OCI-M1 (cell line): ENCODE results near the gene NAA25.
A peak's percentile ranks its signal among the peaks of the same experiment; 100 is the strongest.
"Not testable (repeated sequence)": the region's sequence is repeated elsewhere in the genome, so short reads cannot be mapped to it uniquely, and the experiment has no call there.

Source experiments
- DNase-seq: peaks from one replicate; lab custom pipeline; 2025; lab: John Stamatoyannopoulos, UW

The NAA25 gene

DNA sequence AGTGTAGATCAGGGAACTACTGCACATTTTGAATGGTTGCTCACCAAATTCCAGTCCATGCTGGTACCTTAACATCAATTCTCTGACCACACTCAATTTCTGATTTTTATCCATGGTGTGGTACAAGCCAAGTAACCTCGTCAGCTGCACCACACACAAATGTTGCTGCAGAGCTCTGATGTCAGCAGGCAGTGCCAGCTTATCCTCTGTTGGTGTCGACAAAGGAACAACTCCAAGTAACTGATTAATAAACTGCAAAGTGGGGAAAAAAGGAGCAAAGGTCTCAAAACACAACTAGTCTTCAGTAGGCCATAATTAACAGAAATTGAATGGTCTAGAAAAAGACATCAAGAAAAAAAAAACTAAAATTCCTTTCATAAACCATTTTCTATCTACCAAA is 47.4 kb downstream of the NAA25 start:
- no peak for DNase-seq

- DNase-seq, result no peak
Observed at GRCh38 chr12:112049351-112049750, 59.2 kb downstream of the NAA25 start.

DNA sequence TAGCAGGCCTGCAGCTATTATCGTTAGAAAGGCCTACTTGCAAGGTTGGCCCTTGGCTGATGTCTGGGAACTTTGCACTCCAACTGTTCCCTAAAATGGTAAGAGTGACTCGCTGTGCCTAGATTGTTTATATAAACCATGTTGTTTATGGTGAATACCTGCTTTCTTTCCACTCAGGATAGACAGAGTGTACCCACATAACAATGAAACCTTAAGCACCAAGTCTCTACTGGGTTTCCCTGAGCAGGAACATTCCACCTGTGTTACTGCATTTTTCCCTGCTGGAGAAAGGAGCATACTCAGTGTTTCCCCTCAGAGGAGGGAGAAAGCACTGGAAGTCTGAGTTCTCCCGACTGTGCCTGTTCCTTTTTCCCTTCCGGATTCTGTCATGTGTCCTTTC is 62.6 kb downstream of the NAA25 start:
- DNase-seq, result no peak

- DNase-seq, result not testable (repeated sequence)
Observed at GRCh38 chr12:112036614-112037013, 72.0 kb downstream of the NAA25 start.

- DNase-seq, result no peak
Observed at GRCh38 chr12:112035219-112035785, 73.3 kb downstream of the NAA25 start.

- DNase-seq, result no peak
Observed at GRCh38 chr12:112032292-112032691, 76.3 kb downstream of the NAA25 start.

- DNase-seq, result no peak
Observed at GRCh38 chr12:112031472-112031871, 77.1 kb downstream of the NAA25 start.

- DNase-seq, result peak; percentile 87
Observed at GRCh38 chr12:112029301-112029700, 79.3 kb downstream of the NAA25 start.

GRCh38 chr12:112025808-112026375 is 82.7 kb downstream of the NAA25 start:
- DNase-seq, result no peak

DNA sequence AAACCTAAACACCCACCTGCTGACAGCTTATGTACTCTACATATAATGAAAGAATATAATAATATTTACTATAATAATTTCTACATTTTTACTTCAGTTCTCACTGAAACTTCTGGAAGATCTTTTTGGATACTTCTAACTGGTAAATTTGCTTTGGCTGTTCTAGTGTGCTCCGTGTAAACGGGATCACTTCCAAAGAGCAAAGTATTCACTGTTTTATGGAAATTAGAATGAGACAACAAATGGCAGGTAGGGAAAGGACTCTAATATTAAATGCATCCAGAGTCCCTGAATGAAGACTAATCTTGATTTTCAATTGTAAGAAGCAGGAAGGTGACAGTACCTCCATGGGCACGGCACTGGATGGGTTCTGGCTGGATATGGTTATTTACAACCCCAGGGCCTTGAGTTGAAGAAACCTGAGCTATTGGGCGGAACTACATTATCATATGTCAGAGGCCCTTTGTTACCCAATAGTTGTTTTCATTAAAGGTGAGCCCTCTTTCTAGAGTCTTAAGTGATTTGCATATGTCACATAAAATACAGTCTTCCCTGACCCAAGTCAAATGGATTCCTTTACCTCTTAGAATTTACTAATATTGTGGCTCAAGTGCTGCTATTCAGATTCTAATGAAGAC is 84.7 kb downstream of the NAA25 start:
- DNase-seq, result peak; percentile 14

- DNase-seq, result no peak
Observed at GRCh38 chr12:112022241-112023016, 86.2 kb downstream of the NAA25 start.

GRCh38 chr12:112020947-112021457 is 87.6 kb downstream of the NAA25 start:
- DNase-seq, result no peak

DNA sequence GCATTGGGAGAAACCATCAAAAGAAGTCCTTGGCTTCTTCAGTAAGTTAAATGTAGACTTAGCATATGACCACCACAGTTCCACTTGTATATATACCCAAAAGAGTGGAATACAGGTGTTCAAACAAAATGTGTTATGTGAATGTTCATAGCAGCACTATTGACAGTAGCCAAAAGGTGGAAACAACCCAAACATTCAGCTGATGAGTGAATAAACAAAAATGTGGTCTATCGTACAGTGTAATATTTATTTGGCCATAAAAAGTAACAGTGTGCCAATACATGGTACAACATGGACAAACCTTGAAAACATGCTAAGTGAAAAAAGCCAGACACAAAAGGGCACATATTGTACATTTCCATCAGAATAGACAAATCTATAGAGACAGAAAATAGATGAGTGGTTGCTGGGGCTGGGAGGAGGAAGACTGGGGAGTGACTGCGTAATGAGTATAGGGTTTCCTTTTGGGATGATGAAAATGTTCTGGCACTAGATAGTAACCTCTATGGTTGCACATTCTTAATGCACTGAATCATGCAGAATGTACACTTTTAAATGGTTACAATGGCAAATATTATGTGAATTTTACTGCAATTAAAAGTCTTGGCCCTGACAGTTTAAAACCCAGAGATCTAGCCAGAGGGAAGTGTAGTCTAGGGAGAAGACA is 89.9 kb downstream of the NAA25 start:
- DNase-seq, result no peak

DNA sequence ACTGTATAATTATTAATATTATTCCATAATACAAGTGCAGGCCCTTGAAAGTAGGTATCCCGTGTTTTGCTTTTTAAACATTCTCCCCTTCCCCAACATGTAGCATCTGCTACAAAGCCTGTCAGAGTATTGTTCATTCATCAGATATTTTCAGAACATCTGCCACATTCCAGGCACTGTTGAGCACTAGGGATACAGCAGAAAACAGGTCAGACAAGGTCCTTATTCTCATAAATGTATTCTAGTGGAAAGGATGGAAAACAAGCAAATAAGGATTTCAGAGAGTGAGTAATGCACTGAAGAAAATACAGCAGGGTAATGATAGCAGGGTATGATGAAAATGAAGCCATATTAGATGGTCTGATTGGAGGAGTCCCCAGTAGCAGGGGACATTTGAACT is 91.5 kb downstream of the NAA25 start:
- DNase-seq, result no peak

DNA sequence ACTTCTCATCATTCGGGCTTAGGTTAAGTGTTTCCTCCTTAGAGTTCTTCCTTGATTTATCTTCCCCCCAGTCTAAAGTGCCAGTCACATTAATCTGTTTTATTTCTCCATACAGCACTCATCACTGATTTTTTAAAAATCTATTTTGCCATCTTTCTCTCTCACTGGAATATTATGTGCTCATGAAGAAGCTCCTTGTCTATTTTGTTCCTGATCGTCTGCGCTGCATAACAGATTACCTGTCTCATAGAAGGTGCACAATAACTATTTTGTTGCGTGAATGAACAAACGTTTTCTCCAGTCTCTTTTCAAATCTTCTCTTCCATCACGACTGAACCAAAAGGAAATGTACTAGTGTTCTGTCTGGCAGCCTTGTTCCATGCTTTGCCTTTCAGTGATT is 92.6 kb downstream of the NAA25 start:
- no peak for DNase-seq

- peak; percentile 92 for DNase-seq
Observed at GRCh38 chr12:112013601-112014402, 94.8 kb downstream of the NAA25 start.

- DNase-seq, result peak; percentile 99
Observed at GRCh38 chr12:112012775-112013600, 95.6 kb downstream of the NAA25 start, which contains the start of the genes ERP29 and TMEM116. TSS of gene ERP29 (plus strand) at chr12:112013426. CDS start at chr12:112013466, 40 bp downstream. TSS of gene TMEM116 (minus strand) at chr12:112013165. CDS start at chr12:112005270, 7,895 bp downstream.

DNA sequence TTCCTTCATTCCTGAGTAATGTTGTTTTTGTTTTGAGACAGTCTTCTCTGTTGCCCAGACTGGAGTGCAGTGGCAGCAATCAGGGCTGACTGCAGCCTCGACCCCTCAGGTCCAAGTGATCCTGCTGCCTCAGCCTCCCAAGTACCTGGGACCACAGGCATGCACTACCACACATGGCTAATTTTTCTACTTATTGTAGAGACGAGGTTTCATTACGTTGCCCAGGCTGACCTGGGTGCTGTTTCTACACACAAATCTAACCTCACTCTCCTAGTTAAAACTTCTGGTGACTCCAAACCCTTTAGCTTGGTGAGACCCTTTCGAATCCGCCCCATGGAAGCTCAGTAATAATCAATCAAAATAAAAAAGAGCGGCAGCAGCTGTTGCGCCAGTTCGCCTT is 96.9 kb downstream of the NAA25 start:
- DNase-seq, result no peak

DNA sequence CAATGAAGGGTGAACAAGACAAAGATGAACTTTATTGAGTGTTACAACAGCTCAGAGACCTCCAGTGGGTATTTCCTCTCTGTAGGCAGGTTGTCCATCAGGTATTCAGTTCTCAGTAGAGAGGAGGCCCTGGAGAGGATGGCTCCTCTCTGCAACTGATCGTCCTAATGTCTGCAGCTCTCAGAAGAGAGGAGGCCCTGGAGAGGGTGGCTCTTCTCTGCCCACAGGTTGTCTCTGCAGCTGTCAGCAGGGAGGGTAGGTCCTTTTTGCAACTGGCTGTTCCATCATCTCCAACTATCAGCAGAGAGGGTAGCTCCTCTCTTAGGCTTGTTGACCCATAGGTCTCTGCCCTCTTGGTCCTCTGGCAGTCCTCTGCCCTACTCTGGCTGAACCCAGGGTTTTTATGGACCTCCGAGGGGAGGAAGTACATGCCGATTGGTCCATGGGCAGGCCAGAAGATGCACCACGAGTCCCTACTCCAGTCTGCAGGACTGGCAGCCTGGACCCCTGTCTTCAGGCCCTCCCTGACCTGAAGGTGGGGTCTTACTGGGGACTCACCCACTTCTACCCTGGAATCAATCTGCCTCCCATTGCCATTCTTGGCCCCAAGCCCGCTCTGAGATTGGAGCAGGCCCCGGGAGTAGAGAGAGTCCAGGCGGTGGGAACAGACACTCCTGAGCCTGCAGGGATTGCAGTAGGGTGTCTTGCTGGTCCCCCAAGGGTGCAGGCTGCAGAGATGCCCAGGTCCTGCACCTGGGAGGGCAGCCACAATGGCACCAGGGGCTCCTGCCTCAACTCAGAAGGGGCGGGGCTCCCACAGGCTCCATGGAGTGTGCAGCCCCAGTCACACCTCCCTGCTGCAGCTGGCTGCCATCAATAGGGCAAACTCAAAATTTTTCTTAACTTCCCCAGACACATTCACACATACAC is 97.9 kb downstream of the NAA25 start:
- no peak for DNase-seq
